IMR-90 (cell line): ENCODE data around the gene PIN4. TPM values are rescaled to one million over a fixed set of nuclear protein-coding genes. Genes with fewer than 3 reads are reported as not detected.

Source experiments
- ATAC-seq: fragments of 200-7000 bp; cut with Tn5 transposase; 2 replicates; pipeline ENCODE4 v1.9.1; 2020; ENCODE audit warnings: low read depth, mild to moderate bottlenecking, moderate library complexity
- BruUV-seq: library from RNA; stranded (reverse); fragments of 400-500 nt; replicated peaks from 2 replicates; lab custom pipeline; 2021; lab: Mats Ljungman, UMichigan
- CTCF ChIA-PET: fragments of 300-600 bp; formaldehyde crosslinking; extraction: SDS; loops from one replicate; lab custom pipeline; 2021; ENCODE audit warnings: antibody characterized with exemption; lab: Yijun Ruan, JAX
- POLR2A ChIA-PET: fragments of 300-600 bp; sonication (Branson Sonifier 250); formaldehyde crosslinking; loops from one replicate; lab custom pipeline; 2022; ENCODE audit warnings: antibody characterized with exemption; ENCODE audit not compliant: unreplicated experiment; lab: Charles Lee
- DNase-seq: peaks from one replicate; pipeline ENCODE4 v3.0.0; 2013
- H2AFZ ChIP-seq: replicated peaks from 2 replicates; pipeline ENCODE3; 2013; ENCODE audit warnings: low read length, mild to moderate bottlenecking; ENCODE audit not compliant: poor library complexity
- H2AK5ac ChIP-seq: 2 replicates; pipeline ENCODE4 v1.6.1; 2013; ENCODE audit warnings: low read depth, low read length, inconsistent platforms
- H2AK9ac ChIP-seq: replicated peaks from 2 replicates; pipeline ENCODE3; 2013; ENCODE audit warnings: mild to moderate bottlenecking, low read depth, low read length, moderate library complexity; ENCODE audit not compliant: poor library complexity
- H2BK120ac ChIP-seq: 2 replicates; pipeline ENCODE4 v1.6.1; 2013; ENCODE audit warnings: low read depth, low read length, inconsistent platforms
- H2BK15ac ChIP-seq: 3 replicates; pipeline ENCODE4 v1.6.1; 2013; ENCODE audit warnings: low read depth, low read length, inconsistent platforms
- H2BK20ac ChIP-seq: 2 replicates; pipeline ENCODE4 v1.6.1; 2013; ENCODE audit warnings: low read depth, mild to moderate bottlenecking, inconsistent platforms, low read length, moderate library complexity
- H2BK5ac ChIP-seq: 2 replicates; pipeline ENCODE4 v1.6.1; 2013; ENCODE audit warnings: mild to moderate bottlenecking, low read depth, low read length, inconsistent platforms; ENCODE audit not compliant: poor library complexity, severe bottlenecking
- H3K14ac ChIP-seq: replicated peaks from 2 replicates; pipeline ENCODE4 v1.6.1; 2013; ENCODE audit warnings: low read depth, low read length, inconsistent platforms
- H3K18ac ChIP-seq: 2 replicates; pipeline ENCODE4 v1.6.1; 2013; ENCODE audit warnings: low read depth, low read length, control low read depth
- H3K23ac ChIP-seq: 2 replicates; pipeline ENCODE4 v1.6.1; 2013; ENCODE audit warnings: low read depth, low read length, inconsistent platforms
- H3K27ac ChIP-seq: 2 replicates; pipeline ENCODE4 v1.5.1; 2013; ENCODE audit warnings: mild to moderate bottlenecking, control low read depth, low read length; ENCODE audit not compliant: insufficient read depth
- H3K27me3 ChIP-seq: 2 replicates; pipeline ENCODE4 v1.6.1; 2013; ENCODE audit warnings: low read length; ENCODE audit not compliant: control insufficient read depth, insufficient read depth
- H3K36me3 ChIP-seq: 2 replicates; pipeline ENCODE4 v1.6.1; 2013; ENCODE audit warnings: low read length, mixed read lengths; ENCODE audit not compliant: control insufficient read depth, insufficient read depth
- H3K4ac ChIP-seq: 2 replicates; pipeline ENCODE4 v1.6.1; 2013; ENCODE audit warnings: low read depth, low read length, inconsistent platforms
- H3K4me1 ChIP-seq: 2 replicates; pipeline ENCODE4 v1.6.1; 2013; ENCODE audit warnings: low read length, mixed read lengths; ENCODE audit not compliant: control insufficient read depth, insufficient read depth
- H3K4me2 ChIP-seq: 2 replicates; pipeline ENCODE4 v1.6.1; 2013; ENCODE audit warnings: low read depth, mild to moderate bottlenecking, control low read depth, low read length, moderate library complexity
- H3K4me3 ChIP-seq: 2 replicates; pipeline ENCODE4 v1.5.1; 2013; ENCODE audit warnings: low read depth, mild to moderate bottlenecking, control low read depth, low read length, moderate library complexity; ENCODE audit not compliant: insufficient read depth
- H3K56ac ChIP-seq: 2 replicates; pipeline ENCODE4 v1.6.1; 2013; ENCODE audit warnings: low read length, inconsistent platforms; ENCODE audit not compliant: insufficient read depth; ENCODE audit errors: extremely low read depth
- H3K79me1 ChIP-seq, 2 experiments: 2 replicates each; pipeline ENCODE4 v1.6.1; 2013; ENCODE audit warnings: low read length in 2 of 2, inconsistent platforms in 1 of 2, low read depth in 1 of 2
- H3K9ac ChIP-seq: 2 replicates; pipeline ENCODE4 v1.6.1; 2013; ENCODE audit warnings: low read depth, low read length, control low read depth
- H3K9me1 ChIP-seq: 2 replicates; pipeline ENCODE4 v1.6.1; 2013; ENCODE audit warnings: low read length, inconsistent platforms; ENCODE audit not compliant: insufficient read depth
- H3K9me3 ChIP-seq: 2 replicates; pipeline ENCODE4 v1.6.1; 2013; ENCODE audit warnings: low read length; ENCODE audit not compliant: control insufficient read depth, insufficient read depth
- H4K20me1 ChIP-seq: 2 replicates; pipeline ENCODE4 v1.6.1; 2013; ENCODE audit warnings: low read length, inconsistent platforms; ENCODE audit not compliant: insufficient read depth
- H4K5ac ChIP-seq: 2 replicates; pipeline ENCODE4 v1.6.1; 2013; ENCODE audit warnings: mild to moderate bottlenecking, low read depth, low read length, control low read depth
- H4K8ac ChIP-seq, 2 experiments: 2 replicates each; pipeline ENCODE4 v1.6.1; 2013; ENCODE audit warnings: low read depth in 2 of 2, low read length in 2 of 2, control low read depth in 1 of 2, inconsistent platforms in 1 of 2
- H4K91ac ChIP-seq: 2 replicates; pipeline ENCODE4 v1.6.1; 2013; ENCODE audit warnings: low read depth, low read length, inconsistent platforms; ENCODE audit not compliant: insufficient read depth
- CHD1 ChIP-seq: IDR thresholded peaks from 2 replicates; pipeline ENCODE4 v1.6.1; 2012; ENCODE audit warnings: low read depth, low read length, improper control_type of control experiment
- FOS ChIP-seq: fragments of 150-350 bp; IDR thresholded peaks from 2 replicates; pipeline ENCODE4 v1.6.1; 2016; ENCODE audit warnings: low read depth, low read length
- MAFK ChIP-seq: IDR thresholded peaks from 2 replicates; pipeline ENCODE4 v1.6.1; 2012; ENCODE audit warnings: low read depth, low read length, improper control_type of control experiment
- MAZ ChIP-seq: IDR thresholded peaks from 2 replicates; pipeline ENCODE4 v1.6.1; 2012; ENCODE audit warnings: low read depth, mild to moderate bottlenecking, low read length, improper control_type of control experiment, moderate library complexity, borderline replicate concordance
- MXI1 ChIP-seq: IDR thresholded peaks from 2 replicates; pipeline ENCODE4 v1.6.1; 2012; ENCODE audit warnings: low read depth, mild to moderate bottlenecking, low read length, moderate library complexity, borderline replicate concordance
- NFE2L2 ChIP-seq: fragments of 150-350 bp; IDR thresholded peaks from 2 replicates; pipeline ENCODE4 v1.6.1; 2016; ENCODE audit warnings: low read depth, mild to moderate bottlenecking, low read length
- POLR2A ChIP-seq: IDR thresholded peaks from 2 replicates; pipeline ENCODE4 v1.6.1; 2012; ENCODE audit warnings: mild to moderate bottlenecking, low read depth, low read length
- RCOR1 ChIP-seq: IDR thresholded peaks from 2 replicates; pipeline ENCODE4 v1.6.1; 2012; ENCODE audit warnings: mild to moderate bottlenecking, low read length, improper control_type of control experiment; ENCODE audit not compliant: insufficient replicate concordance
- RFX5 ChIP-seq: IDR thresholded peaks from 2 replicates; pipeline ENCODE4 v1.8.0; 2012; ENCODE audit warnings: low read depth, mild to moderate bottlenecking, low read length, moderate library complexity
- SMC3 ChIP-seq: fragments of 150-350 bp; IDR thresholded peaks from 2 replicates; pipeline ENCODE4 v1.6.1; 2016; ENCODE audit warnings: low read depth, mild to moderate bottlenecking, antibody characterized with exemption, low read length, moderate library complexity
- WGBS, 2 experiments: methylation state at CpG; one replicate each; pipeline versions ENCODE4 v1.1.5 to v1.1.7; 2013; ENCODE audit warnings: missing lambda C conversion rate in 2 of 2; ENCODE audit not compliant: insufficient read length in 1 of 2; ENCODE audit errors: extremely low coverage in 2 of 2; 5-methylcytosine and 5-hydroxymethylcytosine counted together
- dilution Hi-C: fragments of 300-500 bp; cut with HindIII; formaldehyde crosslinking; loops from one replicate; pipeline ENCODE4 v1.14.3; 2018; ENCODE audit warnings: low sequenced_read_pairs; ENCODE audit not compliant: unreplicated experiment
- in situ Hi-C: fragments of 300-500 bp; cut with MboI; formaldehyde crosslinking; loops from 3 replicates; pipeline ENCODE4 v1.14.3; 2019; ENCODE audit warnings: low sequenced_read_pairs, inconsistent platforms, mixed read lengths
- intact Hi-C: fragments of 100-400 bp; cut with micrococcal nuclease; formaldehyde crosslinking; loops from 2 replicates; pipeline ENCODE4 v1.10.0; 2022
- polyA plus RNA-seq, 3 experiments: library from polyadenylated mRNA; depleted of rRNA; stranded (reverse); fragments of >200 nt; gene quantifications; 2 replicates each; pipeline ENCODE4 v1.2.3, GENCODE V29; 2012; ENCODE audit warnings: low replicate concordance in 1 of 3
- total RNA-seq: library from RNA; depleted of rRNA; stranded (reverse); fragments of >200 nt; gene quantifications from 2 replicates; pipeline ENCODE4 v1.2.3, GENCODE V29; 2012
- TF ChIP-seq, protein P1 (sequence below): fragments of 150-350 bp; IDR thresholded peaks from 2 replicates; pipeline ENCODE4 v1.6.1; 2016; ENCODE audit warnings: low read depth, mild to moderate bottlenecking, low read length, moderate library complexity, borderline replicate concordance
- TF ChIP-seq, protein P2 (sequence below): conservative IDR thresholded peaks from 2 replicates; pipeline ENCODE4 v1.5.1; 2012; ENCODE audit warnings: mild to moderate bottlenecking, low read depth, low read length, improper control_type of control experiment

PIN4 gene
- total and polyA plus RNA-seq, 2 of the 4 experiments (the other 2 are of a cell fraction) = 2.2 to 18.2 TPM

DNA sequence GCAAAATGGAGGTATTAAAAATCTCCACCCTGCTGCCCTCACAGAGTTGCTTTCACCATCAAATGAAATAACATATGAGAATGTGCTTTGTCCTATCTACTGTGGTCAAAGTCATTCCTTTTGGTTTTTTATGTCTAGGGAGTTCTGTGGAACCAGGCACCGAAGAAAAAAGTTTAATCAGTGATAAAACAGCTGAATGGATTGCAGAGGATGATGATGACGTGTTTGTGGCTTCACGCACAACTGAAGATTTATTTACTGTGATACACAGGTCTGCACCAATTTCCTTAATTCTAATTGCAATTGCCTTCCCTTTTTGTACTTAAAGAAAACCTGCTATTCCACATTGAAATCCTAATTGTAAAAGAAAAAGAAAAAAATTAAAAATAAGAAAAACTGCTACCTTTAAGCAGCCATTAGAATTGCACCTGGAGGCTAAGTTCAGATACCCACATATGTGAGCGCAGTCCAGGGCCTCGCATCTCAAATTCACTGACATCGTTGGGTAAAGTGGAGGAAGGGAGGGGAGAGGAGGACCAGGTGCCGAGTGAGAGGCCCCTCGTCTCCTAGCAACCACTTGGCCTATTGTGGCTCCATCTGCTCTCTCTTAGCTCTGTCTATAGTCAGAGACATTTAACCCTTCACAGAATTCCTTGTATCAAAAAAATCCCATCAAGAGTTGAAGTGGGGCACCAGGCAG, 39.3 kb upstream of the PIN4 start:
- no peak for ATAC-seq
- Histone ChIP-seq H3K27me3 (peaks cover 61% of the 10 kb centered on the region), H3K14ac (no peak overlapping the region), H2BK15ac (no peak overlapping the region), H3K4ac (no peak overlapping the region), H4K5ac (no peak overlapping the region), H3K9me3 (peaks cover 3% of the 10 kb centered on the region; the same call in 1 of the 2 replicates), H4K20me1 (no peaks in the 10 kb centered on the region; the same call in 1 of the 2 replicates), H3K36me3 (no peaks in the 10 kb centered on the region), H3K79me1 (no peaks in the 10 kb centered on the region), H4K91ac (no peak overlapping the region), H4K8ac (no peak overlapping the region), H3K4me1 (no peaks in the 10 kb centered on the region), H3K4me2 (no peak overlapping the region), H3K23ac (no peak overlapping the region), H2BK120ac (no peak overlapping the region), H3K18ac (no peak overlapping the region), H2AK5ac (no peak overlapping the region), H3K56ac (no peak overlapping the region), H2AK9ac (no peak overlapping the region), H3K27ac (no peak overlapping the region), H3K9ac (no peak overlapping the region), H3K9me1 (no peaks in the 10 kb centered on the region), H2BK20ac (no peak overlapping the region), H3K4me3 (no peak overlapping the region), H2BK5ac (no peak overlapping the region), H2AFZ (no peak overlapping the region)
- DNase-seq = no peak
- in situ Hi-C loops (no loop called here), dilution Hi-C loops (no loop called here), intact Hi-C loops (no loop called here)
- TF ChIP-seq SMC3 (no peak), MAZ (no peak), FOS (no peak), NFE2L2 (no peak), MAFK (no peak), RCOR1 (no peak), RFX5 (no peak), POLR2A (no peak), CHD1 (no peak), MXI1 (no peak)
- TF ChIP-seq, protein P1, sequence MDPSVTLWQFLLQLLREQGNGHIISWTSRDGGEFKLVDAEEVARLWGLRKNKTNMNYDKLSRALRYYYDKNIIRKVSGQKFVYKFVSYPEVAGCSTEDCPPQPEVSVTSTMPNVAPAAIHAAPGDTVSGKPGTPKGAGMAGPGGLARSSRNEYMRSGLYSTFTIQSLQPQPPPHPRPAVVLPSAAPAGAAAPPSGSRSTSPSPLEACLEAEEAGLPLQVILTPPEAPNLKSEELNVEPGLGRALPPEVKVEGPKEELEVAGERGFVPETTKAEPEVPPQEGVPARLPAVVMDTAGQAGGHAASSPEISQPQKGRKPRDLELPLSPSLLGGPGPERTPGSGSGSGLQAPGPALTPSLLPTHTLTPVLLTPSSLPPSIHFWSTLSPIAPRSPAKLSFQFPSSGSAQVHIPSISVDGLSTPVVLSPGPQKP = no peak
- TF ChIP-seq, protein P2, sequence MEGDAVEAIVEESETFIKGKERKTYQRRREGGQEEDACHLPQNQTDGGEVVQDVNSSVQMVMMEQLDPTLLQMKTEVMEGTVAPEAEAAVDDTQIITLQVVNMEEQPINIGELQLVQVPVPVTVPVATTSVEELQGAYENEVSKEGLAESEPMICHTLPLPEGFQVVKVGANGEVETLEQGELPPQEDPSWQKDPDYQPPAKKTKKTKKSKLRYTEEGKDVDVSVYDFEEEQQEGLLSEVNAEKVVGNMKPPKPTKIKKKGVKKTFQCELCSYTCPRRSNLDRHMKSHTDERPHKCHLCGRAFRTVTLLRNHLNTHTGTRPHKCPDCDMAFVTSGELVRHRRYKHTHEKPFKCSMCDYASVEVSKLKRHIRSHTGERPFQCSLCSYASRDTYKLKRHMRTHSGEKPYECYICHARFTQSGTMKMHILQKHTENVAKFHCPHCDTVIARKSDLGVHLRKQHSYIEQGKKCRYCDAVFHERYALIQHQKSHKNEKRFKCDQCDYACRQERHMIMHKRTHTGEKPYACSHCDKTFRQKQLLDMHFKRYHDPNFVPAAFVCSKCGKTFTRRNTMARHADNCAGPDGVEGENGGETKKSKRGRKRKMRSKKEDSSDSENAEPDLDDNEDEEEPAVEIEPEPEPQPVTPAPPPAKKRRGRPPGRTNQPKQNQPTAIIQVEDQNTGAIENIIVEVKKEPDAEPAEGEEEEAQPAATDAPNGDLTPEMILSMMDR = no peak
- POLR2A ChIA-PET = no interaction called here
- no CpG with 5 or more reads among the region's 8 CpGs for WGBS, 2 experiments
- CTCF ChIA-PET = no interaction called here
- no TSS peak for BruUV-seq
